NCI-H524 (cell line): ENCODE measurements around the gene FMO2.

ENCODE experiments used
- DNase-seq, 2 experiments: peaks; one replicate each; lab custom pipeline; 2025; lab: John Stamatoyannopoulos, UW

FMO2 gene, protein sequence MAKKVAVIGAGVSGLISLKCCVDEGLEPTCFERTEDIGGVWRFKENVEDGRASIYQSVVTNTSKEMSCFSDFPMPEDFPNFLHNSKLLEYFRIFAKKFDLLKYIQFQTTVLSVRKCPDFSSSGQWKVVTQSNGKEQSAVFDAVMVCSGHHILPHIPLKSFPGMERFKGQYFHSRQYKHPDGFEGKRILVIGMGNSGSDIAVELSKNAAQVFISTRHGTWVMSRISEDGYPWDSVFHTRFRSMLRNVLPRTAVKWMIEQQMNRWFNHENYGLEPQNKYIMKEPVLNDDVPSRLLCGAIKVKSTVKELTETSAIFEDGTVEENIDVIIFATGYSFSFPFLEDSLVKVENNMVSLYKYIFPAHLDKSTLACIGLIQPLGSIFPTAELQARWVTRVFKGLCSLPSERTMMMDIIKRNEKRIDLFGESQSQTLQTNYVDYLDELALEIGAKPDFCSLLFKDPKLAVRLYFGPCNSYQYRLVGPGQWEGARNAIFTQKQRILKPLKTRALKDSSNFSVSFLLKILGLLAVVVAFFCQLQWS

DNA sequence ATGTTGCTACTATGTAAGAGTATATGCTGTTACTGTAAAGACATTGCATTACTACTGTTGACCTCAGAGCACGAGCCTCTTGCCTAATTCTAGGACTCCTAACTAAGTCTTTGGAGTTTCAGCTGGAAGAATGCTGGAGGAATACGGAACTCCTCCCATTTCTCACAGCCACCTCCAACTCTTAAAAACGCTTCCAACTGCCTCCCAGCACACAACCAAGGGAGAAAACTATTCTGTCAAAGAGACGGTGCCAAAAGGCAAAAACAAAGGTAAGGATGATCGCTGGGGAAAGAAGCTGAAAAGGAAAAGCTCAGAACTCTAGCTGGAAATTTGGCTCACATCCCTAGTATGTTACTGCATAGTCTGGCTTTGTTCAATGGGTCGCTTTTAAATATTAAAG, at the start of gene FMO2:
Gene FMO2 (plus strand): TSS at position 210 of the 400 bp plus-strand sequence. CDS start 414 bp downstream, outside the sequence.
- no peak for DNase-seq

DNA sequence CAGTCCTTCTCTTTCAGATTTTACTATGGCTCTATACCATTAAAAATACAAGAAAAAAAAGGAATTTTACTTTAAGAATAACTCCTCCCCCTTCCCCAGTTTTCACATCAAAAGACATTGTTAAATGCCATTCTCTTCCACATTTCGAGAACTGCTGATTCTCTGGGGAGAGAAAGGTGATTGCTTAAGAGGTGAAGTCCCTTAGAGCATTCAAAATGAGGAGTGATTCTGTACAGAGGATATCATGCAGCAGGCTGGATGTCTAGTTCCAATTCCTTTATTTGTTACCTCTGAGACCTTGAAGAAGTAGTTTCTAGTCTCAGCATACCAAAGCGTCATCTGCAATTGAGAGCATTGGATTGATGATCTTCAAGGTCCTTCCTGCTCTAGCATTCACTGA, 47.5 kb upstream of the FMO2 start:
- DNase-seq: no peak

DNA sequence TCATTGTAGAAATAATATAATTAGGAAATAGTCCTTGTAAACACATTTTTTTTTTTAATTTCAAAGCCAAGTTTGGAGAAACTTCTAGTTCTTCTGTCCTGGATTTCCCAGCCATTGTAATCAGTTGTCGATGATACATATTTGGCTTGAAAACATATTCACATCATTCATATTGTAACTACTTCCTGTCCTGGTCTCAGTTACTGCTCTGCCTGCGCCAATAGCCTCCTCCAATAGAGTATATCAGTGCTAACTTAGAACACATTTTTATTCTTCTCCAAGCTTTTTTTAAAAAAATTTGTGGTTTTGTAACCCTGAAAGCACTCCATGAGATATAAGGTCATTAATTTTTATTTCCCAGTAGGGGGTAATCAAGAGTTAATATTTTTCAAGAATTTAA, 46.1 kb upstream of the FMO2 start:
- DNase-seq: no peak

DNA sequence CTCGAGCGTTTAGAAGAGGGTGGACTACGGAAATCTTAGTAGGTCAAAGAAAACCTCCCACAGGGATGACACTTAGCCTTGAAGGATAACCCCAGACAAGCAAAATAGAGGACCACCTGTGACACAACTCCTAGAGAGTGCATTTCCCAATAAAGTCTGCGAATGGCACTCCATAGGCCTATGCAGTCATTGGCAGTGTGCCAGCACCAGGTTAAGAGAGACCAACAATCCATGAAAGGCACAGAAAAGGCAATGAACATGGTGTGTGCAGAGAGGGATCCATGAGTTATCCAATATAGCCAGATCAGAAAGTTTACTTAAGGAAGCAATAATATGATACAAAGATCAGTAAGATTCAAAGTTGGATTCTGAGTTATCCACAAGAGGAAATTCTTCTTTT, 45.2 kb upstream of the FMO2 start:
- no peak for DNase-seq

DNA sequence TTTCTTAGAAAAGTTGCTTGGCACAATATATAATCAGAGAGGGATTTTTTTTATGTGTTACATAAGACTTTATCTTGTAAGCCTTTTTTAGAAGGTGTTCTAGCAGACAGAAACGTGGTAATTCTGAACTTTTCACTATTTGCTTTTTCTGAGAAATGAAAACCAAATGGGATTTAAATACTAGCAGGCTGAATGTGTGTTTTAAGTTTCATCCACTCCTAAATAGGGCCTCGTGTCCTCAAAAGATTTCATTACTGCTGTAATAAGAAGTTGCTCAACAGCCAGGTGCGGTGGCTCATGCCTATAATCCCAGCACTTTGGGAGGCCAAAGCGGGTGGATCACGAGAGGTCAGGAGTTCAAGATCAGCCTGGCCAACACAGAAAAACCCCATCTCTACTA, 44.7 kb upstream of the FMO2 start:
- DNase-seq: no peak

DNA sequence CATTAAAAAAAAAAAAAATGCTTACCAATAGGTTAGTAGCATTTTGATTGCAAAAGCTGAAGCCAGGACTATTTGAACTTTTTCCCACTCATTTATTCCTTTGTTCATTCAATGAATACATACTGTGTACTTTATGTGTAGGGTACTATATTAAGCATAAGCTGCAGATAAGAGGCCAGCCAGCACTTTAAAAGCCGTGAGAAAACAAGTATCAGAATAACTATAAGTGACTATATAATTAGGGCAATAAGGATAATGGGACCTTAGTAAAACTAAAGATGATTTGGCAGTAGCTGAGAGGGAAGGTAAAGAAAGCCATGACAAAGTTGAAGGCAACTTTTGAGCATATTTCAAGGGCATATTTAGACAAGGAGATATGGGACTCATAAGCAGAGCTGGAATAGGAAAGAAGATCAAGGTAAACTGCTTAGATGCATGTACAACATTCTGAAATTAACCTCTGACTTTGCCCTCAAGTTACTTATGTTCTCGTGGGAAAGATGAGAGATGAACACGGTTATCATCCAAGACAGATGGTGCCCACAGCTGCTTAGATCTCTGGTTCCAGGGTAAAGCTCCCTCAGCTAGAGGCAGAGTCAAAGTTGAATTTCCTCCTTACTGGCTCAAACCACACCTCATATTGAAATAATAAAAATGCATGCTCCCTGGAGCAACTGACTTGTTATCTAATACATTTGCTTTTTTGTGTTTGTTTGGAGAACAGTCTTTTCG, 44.0 kb upstream of the FMO2 start:
- peak; percentile 74 to 85 for DNase-seq

DNA sequence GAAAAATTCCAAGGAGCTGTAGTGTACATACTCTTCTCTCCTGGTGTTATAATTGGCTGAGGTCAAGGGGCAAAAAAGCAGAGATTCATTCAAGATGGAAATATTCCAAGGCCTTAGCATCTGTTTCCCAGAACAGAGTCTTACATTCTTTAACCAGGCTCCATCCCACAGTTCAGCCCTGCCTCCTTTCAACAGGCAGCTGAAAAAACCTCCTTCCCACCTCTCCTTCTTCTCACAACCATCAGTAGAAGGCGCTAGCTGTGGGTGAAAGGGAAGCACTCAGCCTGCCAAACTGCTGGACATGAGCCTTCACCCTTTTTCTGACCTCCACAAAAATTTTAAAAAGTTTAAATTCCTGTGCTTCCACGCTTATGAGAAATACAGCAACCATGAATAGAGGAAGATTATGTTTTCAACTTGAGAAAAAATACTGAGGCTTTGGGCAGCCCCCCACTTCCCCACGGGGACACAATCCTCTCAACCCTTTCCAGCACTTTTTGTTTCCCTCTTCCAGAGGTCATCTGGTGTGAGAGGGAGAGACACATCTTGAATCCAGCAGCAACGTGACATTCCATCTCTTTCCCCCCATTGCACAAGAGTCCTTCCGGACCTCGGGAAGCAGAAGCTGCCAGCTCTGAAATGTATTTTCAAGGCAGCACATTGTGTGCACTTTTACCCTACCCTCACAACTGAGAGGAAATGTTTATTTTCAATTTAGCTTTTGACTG, 43.2 kb upstream of the FMO2 start:
- peak in 1 of 2 experiments; percentile 32 for DNase-seq

DNA sequence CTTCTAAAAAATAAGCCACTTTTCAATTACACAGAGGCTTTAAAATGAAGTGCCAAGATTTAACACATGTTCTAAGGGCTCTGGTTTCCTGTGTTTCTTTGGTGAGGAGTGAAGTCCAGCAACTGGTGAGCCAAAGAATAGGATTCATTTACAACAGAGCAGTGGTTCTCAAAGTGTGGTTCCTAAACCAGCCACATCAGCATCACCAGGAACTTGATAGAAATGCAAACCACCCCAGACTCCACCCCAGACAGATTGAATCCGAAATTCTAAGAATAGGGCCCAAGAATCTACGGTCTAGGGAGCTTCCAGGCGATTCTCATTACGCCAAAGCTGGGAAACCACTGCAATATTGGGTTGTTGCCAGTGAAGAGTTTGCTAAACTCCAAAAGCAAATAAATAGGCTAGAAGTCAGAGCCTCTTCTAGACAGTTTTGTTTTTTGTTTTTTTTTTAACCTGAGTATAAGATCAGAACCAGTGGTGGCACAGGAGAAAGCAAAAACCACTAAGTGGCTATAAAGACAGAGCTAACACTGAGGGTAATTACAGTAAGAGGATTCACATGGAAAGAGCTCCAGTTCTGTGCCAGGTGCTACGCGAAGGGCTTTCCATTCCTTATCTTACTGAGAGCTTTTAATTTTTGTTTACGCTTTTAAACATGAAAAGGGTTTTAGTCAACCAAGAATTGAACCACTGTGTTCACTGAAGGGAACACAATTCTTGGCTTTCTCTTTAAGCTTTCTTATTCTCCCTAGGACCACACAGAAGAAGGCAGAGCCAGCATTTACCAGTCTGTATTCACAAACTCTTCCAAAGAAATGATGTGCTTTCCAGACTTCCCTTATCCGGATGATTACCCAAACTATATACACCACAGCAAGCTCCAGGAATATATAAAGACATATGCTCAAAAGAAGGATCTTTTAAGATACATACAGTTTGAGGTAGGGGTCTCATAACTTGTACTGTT, 42.4 kb upstream of the FMO2 start:
- DNase-seq: peak in 1 of 2 experiments; percentile 41

DNA sequence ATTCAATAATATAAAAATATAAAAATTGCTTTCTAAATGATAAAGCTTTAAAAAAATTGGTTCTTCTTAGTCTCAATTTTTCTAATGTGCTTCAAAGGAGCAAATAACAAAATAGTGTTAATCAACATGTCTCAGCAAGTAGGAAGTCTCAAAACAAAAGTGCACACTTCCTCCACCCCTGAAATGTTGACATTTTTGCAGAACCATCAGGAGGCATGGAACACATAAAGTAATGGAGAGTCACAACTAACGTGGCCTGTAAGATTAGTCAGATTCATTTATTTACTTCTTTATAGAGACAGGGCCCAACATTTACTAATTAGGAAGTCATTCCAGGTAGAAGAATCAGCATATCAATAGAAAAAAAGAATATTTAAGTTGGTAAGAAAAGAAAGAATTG, 34.9 kb upstream of the FMO2 start:
- no peak for DNase-seq

DNA sequence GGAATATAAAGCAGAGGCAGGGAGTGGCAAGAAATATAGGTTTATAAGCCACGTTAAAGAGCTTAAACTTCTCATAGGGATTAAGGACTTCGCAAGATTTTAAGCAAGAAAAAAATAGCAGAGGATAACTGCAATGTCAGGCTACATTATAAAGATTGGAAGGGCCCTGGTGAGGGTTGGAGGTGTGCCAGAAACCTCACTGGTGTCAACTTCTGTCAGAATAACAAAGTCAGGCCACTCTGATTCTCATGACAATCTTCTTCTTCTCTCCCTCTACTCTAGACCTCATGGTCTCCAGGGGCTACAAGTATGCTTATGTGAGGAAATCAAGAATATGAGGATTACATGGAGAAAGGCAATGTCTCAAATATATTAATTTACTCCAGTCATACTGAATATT, 32.6 kb upstream of the FMO2 start:
- DNase-seq: peak in 1 of 2 experiments; percentile 35

DNA sequence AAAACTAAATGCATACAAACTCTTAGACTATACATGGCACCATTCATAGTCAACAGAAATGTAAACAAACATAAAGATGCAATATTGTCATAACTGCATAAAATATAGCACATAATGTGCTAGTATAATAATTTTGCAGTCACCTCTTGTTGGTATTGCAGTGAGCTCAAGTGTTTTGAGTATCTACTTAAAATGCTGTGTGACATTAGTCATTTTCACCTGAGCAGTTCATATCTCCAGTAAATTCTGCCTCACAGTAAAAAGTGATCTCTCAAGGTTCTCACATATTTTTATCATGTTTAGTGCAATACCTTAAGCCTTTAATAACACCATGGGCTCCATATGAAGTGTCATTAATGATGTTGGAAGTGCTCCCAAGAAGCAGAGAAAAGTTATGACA, 29.6 kb upstream of the FMO2 start:
- no peak for DNase-seq

DNA sequence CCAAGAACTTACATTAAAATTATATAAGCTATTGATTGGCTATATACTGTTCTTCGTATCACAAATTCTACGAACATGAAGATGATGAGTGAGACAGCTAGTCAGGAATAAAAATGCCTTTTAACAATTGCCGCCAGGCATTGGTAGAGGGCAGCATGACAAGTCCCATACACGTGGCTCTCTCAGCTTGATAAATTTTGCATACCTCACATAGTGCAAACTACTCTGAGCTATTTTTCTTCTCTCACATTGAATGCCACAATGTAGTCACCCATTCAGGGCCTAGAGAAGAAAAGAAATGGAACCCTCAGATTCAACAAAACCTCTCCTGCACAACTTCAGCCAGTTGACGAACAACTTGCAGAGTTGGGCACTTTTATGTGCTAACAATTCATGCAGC, 27.0 kb upstream of the FMO2 start:
- DNase-seq: no peak

DNA sequence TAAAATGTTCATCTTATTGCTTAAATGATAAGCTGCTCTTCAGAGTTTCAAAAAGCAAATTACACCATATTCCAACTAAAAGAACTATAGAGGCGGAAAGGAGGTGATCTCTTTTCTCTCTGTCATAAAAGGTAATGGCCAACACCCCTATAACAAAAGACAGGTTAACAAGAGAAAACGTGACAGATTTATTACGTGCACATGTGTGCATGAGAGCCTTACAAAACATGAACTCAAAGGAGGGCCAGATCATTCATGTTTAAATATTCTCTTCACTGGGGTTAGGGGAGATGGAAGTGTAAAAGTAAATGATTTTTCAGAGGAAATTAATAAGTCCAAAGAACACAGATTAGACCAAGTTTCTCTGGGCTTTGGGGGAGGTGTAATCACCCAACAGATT, 26.5 kb upstream of the FMO2 start:
- no peak for DNase-seq

DNA sequence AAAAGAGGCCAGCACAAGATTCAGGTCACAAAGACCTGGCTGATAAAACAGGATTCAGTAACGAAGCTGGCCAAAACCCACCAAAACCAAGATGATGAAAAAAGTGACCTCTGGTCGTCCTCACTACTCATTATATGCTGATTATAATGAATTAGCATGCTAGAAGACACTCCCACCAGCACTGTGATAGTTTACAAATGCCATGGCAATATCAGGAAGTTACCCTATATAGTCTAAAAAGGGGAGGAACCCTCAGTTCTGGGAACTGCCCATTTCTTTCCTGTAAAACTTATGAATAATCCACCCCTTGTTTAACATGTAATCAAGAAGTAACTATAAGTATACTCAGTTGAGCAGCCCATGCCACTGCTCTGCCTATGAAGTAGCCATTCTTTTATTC, 26.0 kb upstream of the FMO2 start:
- no peak for DNase-seq

DNA sequence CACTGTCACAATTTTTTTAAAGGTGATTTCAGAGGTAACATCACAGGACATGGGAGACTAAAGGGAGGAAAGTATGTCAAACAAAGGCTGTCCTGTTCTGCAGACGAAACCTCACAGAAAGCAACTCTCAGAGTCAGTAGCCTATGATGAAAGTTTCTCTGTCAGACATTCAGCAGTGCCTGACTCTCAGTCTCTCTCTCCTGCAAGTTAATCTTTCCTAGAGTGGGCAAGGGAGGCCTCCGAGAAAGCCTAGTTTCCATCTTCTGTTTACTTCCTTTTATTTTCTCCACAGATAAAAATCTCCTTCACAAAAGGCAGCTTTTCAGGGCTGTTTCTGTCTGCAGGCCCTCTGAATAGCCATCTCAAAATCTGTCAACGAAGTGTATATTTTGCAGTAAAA, 24.9 kb upstream of the FMO2 start:
- no peak for DNase-seq

DNA sequence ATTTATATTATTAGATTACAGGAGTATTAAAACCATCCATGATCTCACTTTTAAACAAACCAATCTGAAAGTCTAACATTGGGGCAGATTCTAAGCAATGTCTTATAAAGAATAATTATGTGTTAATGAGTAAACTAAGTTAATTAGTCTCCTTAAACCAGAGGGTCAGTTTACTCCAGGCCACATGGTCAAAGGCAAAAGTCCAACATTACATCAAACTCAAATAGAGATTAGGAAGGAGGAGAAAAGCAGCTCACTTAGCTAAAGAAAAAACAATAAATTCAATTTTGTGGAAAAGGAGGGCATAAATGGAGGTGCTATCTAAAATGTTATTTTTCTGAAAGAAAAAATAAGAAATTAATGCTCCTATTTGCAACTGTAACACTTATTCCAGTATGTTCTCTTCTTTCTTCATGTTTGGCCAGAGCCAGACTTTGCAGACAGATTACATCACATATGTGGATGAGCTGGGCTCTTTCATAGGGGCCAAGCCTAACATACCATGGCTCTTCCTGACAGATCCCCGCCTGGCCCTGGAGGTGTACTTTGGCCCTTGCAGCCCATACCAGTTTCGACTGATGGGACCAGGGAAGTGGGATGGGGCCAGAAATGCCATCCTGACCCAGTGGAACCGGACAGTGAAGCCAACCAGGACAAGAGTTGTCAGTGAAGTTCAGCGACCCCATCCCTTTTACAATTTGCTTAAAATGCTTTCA, 24.3 kb upstream of the FMO2 start:
- DNase-seq: no peak

DNA sequence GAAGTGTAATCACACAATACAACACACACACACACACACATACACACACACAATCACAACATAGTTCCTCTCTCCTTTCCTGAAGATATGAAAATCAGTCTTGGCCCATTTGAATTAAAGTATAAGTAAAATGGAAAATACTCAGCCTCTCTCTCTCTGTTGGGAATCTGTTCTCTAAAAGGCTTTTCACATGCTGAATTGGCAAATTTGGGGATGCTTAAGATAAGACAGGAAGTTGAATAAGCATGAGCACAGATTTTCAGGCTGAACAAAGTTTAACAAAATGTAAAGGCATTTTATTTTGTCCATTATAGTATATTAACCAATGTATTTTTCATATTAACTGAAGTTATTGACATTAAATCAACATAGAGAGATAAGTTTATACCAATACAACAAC, 23.7 kb upstream of the FMO2 start:
- no peak for DNase-seq

DNA sequence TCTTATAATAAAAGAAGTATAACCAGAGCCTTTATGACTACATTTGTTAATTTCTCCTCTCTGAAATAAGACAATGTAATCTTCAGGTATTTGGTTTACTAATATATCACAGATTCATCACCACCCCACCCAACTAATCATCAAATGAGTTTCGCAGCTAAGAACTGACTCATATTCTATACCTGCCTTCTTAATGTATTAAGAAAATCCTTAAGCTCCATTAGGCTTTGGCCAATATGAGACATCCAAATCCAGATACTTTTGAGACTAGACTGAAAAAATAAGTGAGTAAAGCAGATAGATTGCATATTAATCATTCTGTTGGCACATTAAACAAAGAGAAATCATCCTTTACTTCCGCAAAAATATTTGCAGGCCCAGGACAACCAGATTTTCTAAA, 18.7 kb upstream of the FMO2 start:
- DNase-seq: no peak

DNA sequence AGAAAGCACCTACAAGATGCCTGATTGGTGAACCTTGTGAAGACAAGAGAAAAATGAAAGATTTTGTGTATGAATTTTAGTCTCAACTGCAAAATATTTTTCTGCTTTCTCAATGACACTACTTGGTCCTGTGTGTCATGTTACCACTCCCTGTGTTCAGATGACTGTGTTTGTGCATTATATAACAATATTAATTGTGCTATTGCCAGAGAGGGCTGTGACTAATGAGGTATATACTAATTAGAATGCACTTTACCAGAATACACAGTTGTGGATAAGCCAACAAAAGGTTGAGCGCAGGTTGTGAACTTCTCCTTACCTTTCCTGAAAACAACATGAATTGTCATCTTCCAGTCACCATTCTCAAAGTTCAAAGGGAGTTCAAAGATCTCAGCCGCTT, 17.3 kb upstream of the FMO2 start:
- DNase-seq: no peak

DNA sequence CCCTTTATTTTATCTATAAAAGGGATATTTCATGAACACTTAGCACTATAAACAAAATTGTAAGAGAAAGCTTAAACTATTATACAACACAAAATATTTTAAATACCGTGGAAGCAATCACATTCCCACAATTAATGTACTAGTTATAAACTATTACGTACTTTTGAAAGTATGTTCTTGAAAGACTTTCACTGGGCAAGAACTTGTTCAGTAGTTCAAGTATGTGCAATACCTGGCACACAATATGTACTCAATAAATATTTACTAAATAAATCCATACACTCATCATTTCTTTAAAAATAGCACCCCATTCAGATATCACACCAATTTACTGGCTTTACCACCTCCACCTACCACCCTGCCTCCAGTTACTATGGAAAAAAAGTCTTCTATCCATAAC, 12.6 kb upstream of the FMO2 start:
- no peak for DNase-seq

DNA sequence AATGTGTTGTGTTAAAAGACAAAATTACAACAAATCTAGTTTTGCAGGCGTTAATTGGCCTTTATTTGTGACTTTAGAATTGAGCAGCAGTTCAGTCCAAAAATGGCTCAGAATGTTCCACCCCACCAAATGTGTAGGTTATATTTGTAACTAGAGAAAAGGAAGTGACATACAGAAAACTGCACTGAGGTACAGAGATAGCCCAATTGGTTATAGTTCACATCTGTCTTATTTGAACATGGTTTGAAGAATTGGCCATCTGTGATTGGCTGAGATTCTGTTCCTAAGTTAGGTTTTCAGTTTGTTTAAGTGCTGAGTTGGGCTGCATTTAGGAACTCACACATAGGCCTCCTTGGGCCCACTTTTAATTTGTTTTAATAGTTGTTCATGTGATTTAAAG, 12.0 kb upstream of the FMO2 start:
- no peak for DNase-seq
